ENCODE results near the gene CXCL14. TPM values are rescaled to one million over a fixed set of nuclear protein-coding genes. Genes with fewer than 3 reads are reported as not detected.

CXCL14 gene
- total and polyA plus RNA-seq, 8 donors = 0.93 to 19.6 (median 4.8) TPM

- no peaks in the 10 kb centered on the region for H3K36me3 ChIP-seq
- H3K9me3 ChIP-seq = no peaks in the 10 kb centered on the region
- no peak for ATAC-seq
- TF ChIP-seq CTCF (IDR thresholded peaks at IDR 0.05) = no peak
- intact Hi-C loops (cut with DNase I) = loop anchor here in 1 of 3 donors (5.0 to 10.0 kb wide), 2 partner anchors 174 to 271 kb away; partner anchors contain the start of gene SLC25A48
- no peak for DNase-seq
- H3K27me3 ChIP-seq = peaks cover 0 to 7% (median 2%) of the 10 kb centered on the region in 4 donors
- H3K4me1 ChIP-seq = no peaks in the 10 kb centered on the region
- H3K4me3 ChIP-seq = no peak overlapping the region
- H3K27ac ChIP-seq = no peak overlapping the region
- WGBS, 2 donors = 79 to 85% methylated on average over 6 of the region's 6 CpGs
- FAIRE-seq = no peak
These were observed 17.5 kb downstream of the CXCL14 start for GRCh38 chr5:135561266-135561665.

DNA sequence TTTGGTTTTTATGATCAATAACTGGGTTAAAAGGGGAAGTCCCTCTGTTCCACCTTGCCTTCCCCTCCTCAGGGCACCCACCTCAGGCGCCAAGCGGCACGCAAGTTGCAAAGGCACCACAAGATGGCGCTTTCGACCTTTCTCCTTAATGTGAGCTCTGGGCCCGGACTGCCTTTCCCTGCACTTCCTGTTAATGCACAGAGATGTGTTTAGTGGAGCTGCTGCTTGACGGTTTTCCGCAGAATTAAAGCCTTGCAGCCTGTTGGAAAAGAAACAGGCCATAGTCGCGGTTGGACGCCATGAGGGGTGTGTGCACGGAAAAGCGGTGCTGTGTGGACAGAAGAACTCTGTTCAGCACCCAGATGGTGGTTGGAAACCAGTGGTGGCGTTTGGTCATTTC lies 17.9 kb downstream of the CXCL14 start:
- intact Hi-C loops (cut with DNase I) = loop anchor here in 1 of 3 donors (5.0 to 10.0 kb wide), 2 partner anchors 174 to 271 kb away; partner anchors contain the start of gene SLC25A48
- DNase-seq = peak in 5 of 6 donors; percentile 57 to 89 (median 71)
- no peaks in the 10 kb centered on the region for H3K9me3 ChIP-seq
- WGBS, 2 donors = 13 to 18% methylated on average over 14 of the region's 14 CpGs
- TF ChIP-seq CTCF (IDR thresholded peaks at IDR 0.05) = peak; percentile 49 to 74 (median 70)
- H3K27ac ChIP-seq = no peak overlapping the region
- peaks cover 0 to 7% (median 2%) of the 10 kb centered on the region in 4 donors for H3K27me3 ChIP-seq
- no peak overlapping the region for H3K4me3 ChIP-seq
- FAIRE-seq = no peak
- no peaks in the 10 kb centered on the region for H3K36me3 ChIP-seq
- ATAC-seq = peak; percentile 84 to 100 (median 98)
- H3K4me1 ChIP-seq = no peaks in the 10 kb centered on the region

DNA sequence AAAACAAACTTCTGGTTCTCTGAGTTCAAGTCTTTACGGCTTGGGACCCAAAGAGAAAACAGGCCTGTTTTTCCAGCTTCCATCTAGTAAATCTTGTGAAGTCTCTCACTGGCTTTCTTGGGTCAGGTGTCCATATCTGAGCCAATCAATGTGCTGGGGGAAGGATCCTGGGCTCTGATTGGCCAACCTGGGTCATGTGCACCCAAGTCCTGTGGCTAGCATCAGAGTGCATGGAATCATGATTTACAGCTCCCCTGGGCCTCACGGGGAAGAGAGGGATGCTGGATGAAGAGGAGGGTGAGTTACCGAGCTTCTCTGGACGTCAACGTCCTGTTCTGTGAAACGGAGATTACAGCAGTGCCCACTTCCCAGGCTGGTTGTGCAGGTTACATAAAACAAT lies 19.4 kb downstream of the CXCL14 start:
- no peak overlapping the region for H3K4me3 ChIP-seq
- ATAC-seq (no peak), DNase-seq (no peak), FAIRE-seq (no peak)
- intact Hi-C loops (cut with DNase I) = no loop called here
- H3K36me3 ChIP-seq = no peaks in the 10 kb centered on the region
- H3K9me3 ChIP-seq = no peaks in the 10 kb centered on the region
- TF ChIP-seq CTCF (IDR thresholded peaks at IDR 0.05) = no peak
- peaks cover 0 to 5% (median 2%) of the 10 kb centered on the region in 4 donors for H3K27me3 ChIP-seq
- 40 to 52% methylated on average over 6 of the region's 6 CpGs for WGBS, 2 donors
- no peaks in the 10 kb centered on the region for H3K4me1 ChIP-seq
- H3K27ac ChIP-seq = no peak overlapping the region

GRCh38 chr5:135557076-135557838 lies 21.5 kb downstream of the CXCL14 start:
- intact Hi-C loops (cut with DNase I) = no loop called here
- H3K9me3 ChIP-seq = no peaks in the 10 kb centered on the region
- no peaks in the 10 kb centered on the region for H3K36me3 ChIP-seq
- ATAC-seq (no peak), DNase-seq (no peak), FAIRE-seq (no peak)
- 55 to 58% methylated on average over 11 of the region's 11 CpGs for WGBS, 2 donors
- TF ChIP-seq CTCF (IDR thresholded peaks at IDR 0.05) = no peak
- no peaks in the 10 kb centered on the region for H3K4me1 ChIP-seq
- H3K27ac ChIP-seq = no peak overlapping the region
- H3K27me3 ChIP-seq = peaks cover 0 to 5% (median 2%) of the 10 kb centered on the region in 4 donors
- H3K4me3 ChIP-seq = no peak overlapping the region

GRCh38 chr5:135556620-135557019 lies 22.2 kb downstream of the CXCL14 start:
- DNase-seq (no peak), ATAC-seq (no peak)

More at GRCh38 chr5:135556620-135557019, 22.2 kb downstream of the CXCL14 start:
- no peak overlapping the region for H3K4me3 ChIP-seq
- 60 to 64% methylated on average over 7 of the region's 7 CpGs for WGBS, 2 donors
- H3K36me3 ChIP-seq = no peaks in the 10 kb centered on the region
- no peaks in the 10 kb centered on the region for H3K4me1 ChIP-seq
- TF ChIP-seq CTCF (IDR thresholded peaks at IDR 0.05) = no peak
- H3K27ac ChIP-seq = no peak overlapping the region
- no peaks in the 10 kb centered on the region for H3K9me3 ChIP-seq
- intact Hi-C loops (cut with DNase I) = no loop called here
- FAIRE-seq = no peak
- peaks cover 0 to 5% (median 2%) of the 10 kb centered on the region in 4 donors for H3K27me3 ChIP-seq
